AML-193 (cell line): ENCODE results near the gene LTC4S.
"Not testable (repeated sequence)": the region's sequence is repeated elsewhere in the genome, so short reads cannot be mapped to it uniquely, and the experiment has no call there.

Experiments
- DNase-seq, 2 experiments: peaks; one replicate each; lab custom pipeline; 2025; lab: John Stamatoyannopoulos, UW

The LTC4S gene

GRCh38 chr5:179793468-179794139 is at the start of gene LTC4S:
Gene LTC4S (plus strand): TSS chr5:179793986. CDS start chr5:179794081, 95 bp downstream.
- peak; percentile 88 to 89 for DNase-seq

- not testable (repeated sequence) for DNase-seq
Observed at GRCh38 chr5:179744106-179744505, 49.7 kb upstream of the LTC4S start.

GRCh38 chr5:179746872-179747271 is 46.9 kb upstream of the LTC4S start:
- DNase-seq, result no peak

GRCh38 chr5:179747811-179748210 is 46.0 kb upstream of the LTC4S start:
- DNase-seq, result no peak

GRCh38 chr5:179749857-179750508 is 43.8 kb upstream of the LTC4S start:
- no peak for DNase-seq

GRCh38 chr5:179753971-179754370 is 39.8 kb upstream of the LTC4S start:
- DNase-seq, result no peak

GRCh38 chr5:179755022-179755421 is 38.8 kb upstream of the LTC4S start:
- DNase-seq, result no peak

- peak; percentile 21 to 42 for DNase-seq
Observed at GRCh38 chr5:179758955-179759354, 34.8 kb upstream of the LTC4S start.

- DNase-seq, result no peak
Observed at GRCh38 chr5:179759581-179760551, 33.9 kb upstream of the LTC4S start.

GRCh38 chr5:179762079-179762780 is 31.6 kb upstream of the LTC4S start:
- peak; percentile 50 to 60 for DNase-seq

GRCh38 chr5:179762781-179763176 is 31.0 kb upstream of the LTC4S start:
- DNase-seq, result no peak

- DNase-seq, result peak; percentile 55 to 63
Observed at GRCh38 chr5:179763215-179763945, 30.4 kb upstream of the LTC4S start.

- no peak for DNase-seq
Observed at GRCh38 chr5:179764056-179764455, 29.7 kb upstream of the LTC4S start.

- no peak for DNase-seq
Observed at GRCh38 chr5:179765400-179765799, 28.4 kb upstream of the LTC4S start.

GRCh38 chr5:179766021-179766725 is 27.6 kb upstream of the LTC4S start:
- DNase-seq, result no peak

GRCh38 chr5:179766726-179767455 is 26.9 kb upstream of the LTC4S start:
- no peak for DNase-seq

- DNase-seq, result peak in 1 of 2 experiments; percentile 11
Observed at GRCh38 chr5:179767496-179768100, 26.2 kb upstream of the LTC4S start.

GRCh38 chr5:179768326-179769085 is 25.3 kb upstream of the LTC4S start:
- no peak for DNase-seq

- DNase-seq, result no peak
Observed at GRCh38 chr5:179769271-179769670, 24.5 kb upstream of the LTC4S start.
